Common myeloid progenitor, CD34-positive (primary cell): ENCODE measurements around the gene EFNA3.

ENCODE experiments used
- CTCF ChIA-PET: fragments of 350-600 bp; sonication (Branson Sonifier 250); formaldehyde crosslinking; loops from one replicate; lab custom pipeline; 2021; ENCODE audit warnings: antibody characterized with exemption; lab: Charles Lee
- POLR2A ChIA-PET: fragments of 350-600 bp; sonication (Branson Sonifier 250); formaldehyde crosslinking; loops from one replicate; lab custom pipeline; 2021; ENCODE audit warnings: antibody characterized with exemption; lab: Charles Lee
- DNase-seq, 3 donors: peaks; one replicate each; pipeline versions ENCODE4 v3.0.0 to v3.0.0-alpha.2; 2013
- H3K27ac ChIP-seq, 2 experiments: 1 replicate in 1 of 2; 2 replicates in 1 of 2; pipeline ENCODE4 v1.7.0; 2013; ENCODE audit warnings: inconsistent platforms in 2 of 2, low read length in 2 of 2, mild to moderate bottlenecking in 2 of 2, low read depth in 1 of 2, moderate library complexity in 1 of 2; ENCODE audit not compliant: severe bottlenecking in 2 of 2, insufficient read depth in 1 of 2, poor library complexity in 1 of 2
- H3K27me3 ChIP-seq, 5 experiments: replicated peaks in 2 of 5; 1 replicate in 3 of 5; 2 replicates in 2 of 5; pipeline versions ENCODE4 v1.6.1 to v1.7.0; 2013; ENCODE audit warnings: low read length in 4 of 5, mild to moderate bottlenecking in 2 of 5, moderate library complexity in 2 of 5, inconsistent platforms in 1 of 5; ENCODE audit not compliant: insufficient read depth in 5 of 5, control insufficient read depth in 4 of 5
- H3K36me3 ChIP-seq, 4 experiments: 1 replicate in 2 of 4; 2 replicates in 2 of 4; pipeline versions ENCODE4 v1.6.1 to v1.7.0; 2013; ENCODE audit warnings: low read length in 3 of 4, control low read depth in 1 of 4, mild to moderate bottlenecking in 1 of 4; ENCODE audit not compliant: control insufficient read depth in 4 of 4, insufficient read depth in 4 of 4
- H3K4me1 ChIP-seq, 4 experiments: 1 replicate in 3 of 4; 2 replicates in 1 of 4; pipeline versions ENCODE4 v1.6.1 to v1.7.1; 2013; ENCODE audit warnings: low read length in 3 of 4, mild to moderate bottlenecking in 3 of 4, control low read depth in 1 of 4, inconsistent platforms in 1 of 4, moderate library complexity in 1 of 4; ENCODE audit not compliant: control insufficient read depth in 4 of 4, insufficient read depth in 4 of 4; ENCODE audit errors: control extremely low read depth in 1 of 4
- H3K4me3 ChIP-seq, 7 experiments: 1 replicate in 4 of 7; 2 replicates in 3 of 7; pipeline versions ENCODE4 v1.5.1 to v1.7.0; 2013; ENCODE audit warnings: mild to moderate bottlenecking in 7 of 7, low read length in 6 of 7, moderate library complexity in 6 of 7, inconsistent platforms in 2 of 7, low read depth in 2 of 7, control low read depth in 1 of 7; ENCODE audit not compliant: insufficient read depth in 4 of 7, control insufficient read depth in 1 of 7; ENCODE audit errors: extremely low read depth in 1 of 7
- H3K9me3 ChIP-seq, 5 experiments: 1 replicate in 4 of 5; 2 replicates in 1 of 5; pipeline versions ENCODE4 v1.6.1 to v1.7.1; 2013; ENCODE audit warnings: low read length in 4 of 5, mild to moderate bottlenecking in 2 of 5, inconsistent platforms in 1 of 5, low read depth in 1 of 5, moderate library complexity in 1 of 5; ENCODE audit not compliant: control insufficient read depth in 4 of 5, insufficient read depth in 2 of 5; ENCODE audit errors: control extremely low read depth in 1 of 5
- WGBS: methylation state at CpG from one replicate; pipeline ENCODE4 v1.1.5; 2013; ENCODE audit not compliant: insufficient coverage; 5-methylcytosine and 5-hydroxymethylcytosine counted together

EFNA3 gene

GRCh38 chr1:155121249-155121648 is 42.6 kb downstream of the EFNA3 start:
- H3K36me3 ChIP-seq: no peaks in the 10 kb centered on the region
- peaks cover 0 to 9% (median 0%) of the 10 kb centered on the region in 5 experiments for H3K27me3 ChIP-seq
- no peak overlapping the region for H3K27ac ChIP-seq
- no peak overlapping the region for H3K4me3 ChIP-seq
- peaks cover 0 to 4% (median 3%) of the 10 kb centered on the region in 4 experiments for H3K4me1 ChIP-seq
- no peak for DNase-seq
- 100% methylated on average over 2 of the region's 2 CpGs for WGBS
- no peaks in the 10 kb centered on the region for H3K9me3 ChIP-seq
- ChIA-PET CTCF (interaction anchor here (1.1 to 1.5 kb wide), 7 partner anchors 9 to 54 kb away, joined by 3 to 8 read pairs (median 5); partner anchors contain the start of gene KRTCAP2), POLR2A (no interaction called here)

- CTCF ChIA-PET: interaction anchor here (0.6 to 1.5 kb wide), 4 partner anchors 15 to 45 kb away, joined by 3 to 5 read pairs (median 4); no protein-coding TSS in a partner anchor
- no peak for DNase-seq
- H3K9me3 ChIP-seq: no peaks in the 10 kb centered on the region
- no peak overlapping the region for H3K4me3 ChIP-seq
- H3K27me3 ChIP-seq: peaks cover 0 to 9% (median 3%) of the 10 kb centered on the region in 5 experiments
- POLR2A ChIA-PET: no interaction called here
- no CpG with 5 or more reads among the region's 2 CpGs for WGBS
- no peaks in the 10 kb centered on the region for H3K36me3 ChIP-seq
- H3K4me1 ChIP-seq: peaks cover 0 to 15% (median 13%) of the 10 kb centered on the region in 4 experiments
- H3K27ac ChIP-seq: no peak overlapping the region
Observed at GRCh38 chr1:155122308-155122707, 43.7 kb downstream of the EFNA3 start.

GRCh38 chr1:155123801-155124200 is 45.2 kb downstream of the EFNA3 start:
- Histone ChIP-seq H3K27me3 (peaks cover 0 to 9% (median 3%) of the 10 kb centered on the region in 5 experiments), H3K9me3 (no peaks in the 10 kb centered on the region), H3K4me1 (peaks cover 3 to 28% (median 27%) of the 10 kb centered on the region in 4 experiments), H3K4me3 (no peak overlapping the region), H3K36me3 (no peaks in the 10 kb centered on the region), H3K27ac (no peak overlapping the region)
- ChIA-PET POLR2A (no interaction called here), CTCF (interaction anchor here (0.9 kb wide), 1 partner anchor 11 kb away, joined by 5 read pairs; no protein-coding TSS in a partner anchor)
- no peak for DNase-seq
- 100% methylated on average over 2 of the region's 4 CpGs for WGBS

GRCh38 chr1:155124503-155125463 is 46.1 kb downstream of the EFNA3 start:
- H3K27me3 ChIP-seq: peaks cover 0 to 9% (median 3%) of the 10 kb centered on the region in 5 experiments

GRCh38 chr1:155125511-155125945 is 46.9 kb downstream of the EFNA3 start:
- POLR2A ChIA-PET: interaction anchor here (1.0 kb wide), 1 partner anchor 10 kb away, joined by 3 read pairs; no protein-coding TSS in a partner anchor

More at GRCh38 chr1:155124503-155125463, 46.1 kb downstream of the EFNA3 start:
- DNase-seq: no peak
- H3K9me3 ChIP-seq: no peaks in the 10 kb centered on the region
- CTCF ChIA-PET: interaction anchor here (0.9 to 8.6 kb wide), 9 partner anchors 9 to 45 kb away, joined by 3 to 48 read pairs (median 5); no protein-coding TSS in a partner anchor
- 91% methylated on average over 14 of the region's 16 CpGs for WGBS
- no peak overlapping the region for H3K4me3 ChIP-seq
- no peaks in the 10 kb centered on the region for H3K36me3 ChIP-seq
- POLR2A ChIA-PET: interaction anchor here (1.0 kb wide), 1 partner anchor 9 kb away, joined by 3 read pairs; no protein-coding TSS in a partner anchor
- no peak overlapping the region for H3K27ac ChIP-seq
- peaks cover 3 to 38% (median 37%) of the 10 kb centered on the region in 4 experiments for H3K4me1 ChIP-seq

GRCh38 chr1:155125946-155126555 is 47.4 kb downstream of the EFNA3 start:
- Histone ChIP-seq H3K27ac (no peak overlapping the region), H3K4me1 (peaks cover 9 to 51% (median 48%) of the 10 kb centered on the region in 4 experiments), H3K9me3 (no peaks in the 10 kb centered on the region), H3K27me3 (peaks cover 0 to 9% (median 3%) of the 10 kb centered on the region in 5 experiments), H3K4me3 (peak overlapping the region in 2 of 7 experiments; percentile 85 to 87), H3K36me3 (peaks cover 0 to under 1% (median 0%) of the 10 kb centered on the region in 4 experiments)
- 71% methylated on average over 49 of the region's 53 CpGs for WGBS
- DNase-seq: no peak
- CTCF ChIA-PET: interaction anchor here (1.0 to 8.6 kb wide), 11 partner anchors 8 to 46 kb away, joined by 3 to 48 read pairs (median 5); no protein-coding TSS in a partner anchor
- POLR2A ChIA-PET: interaction anchor here (1.0 kb wide), 1 partner anchor 10 kb away, joined by 3 read pairs; no protein-coding TSS in a partner anchor

More at GRCh38 chr1:155125511-155125945, 46.9 kb downstream of the EFNA3 start:
- Histone ChIP-seq H3K4me1 (peaks cover 4 to 45% (median 44%) of the 10 kb centered on the region in 4 experiments), H3K27ac (no peak overlapping the region), H3K36me3 (no peaks in the 10 kb centered on the region), H3K27me3 (peaks cover 0 to 9% (median 3%) of the 10 kb centered on the region in 5 experiments), H3K4me3 (no peak overlapping the region), H3K9me3 (no peaks in the 10 kb centered on the region)
- WGBS: 95% methylated on average over 9 of the region's 11 CpGs
- no peak for DNase-seq
- CTCF ChIA-PET: interaction anchor here (1.1 to 8.6 kb wide), 10 partner anchors 7 to 46 kb away, joined by 3 to 48 read pairs (median 6); no protein-coding TSS in a partner anchor
